ENCODE measurements around the gene KRTAP4-7.
A peak's percentile ranks its signal among the peaks of the same experiment; 100 is the strongest.
"Not testable (repeated sequence)": the region's sequence is repeated elsewhere in the genome, so short reads cannot be mapped to it uniquely, and the experiment has no call there.

KRTAP4-7 gene

DNA sequence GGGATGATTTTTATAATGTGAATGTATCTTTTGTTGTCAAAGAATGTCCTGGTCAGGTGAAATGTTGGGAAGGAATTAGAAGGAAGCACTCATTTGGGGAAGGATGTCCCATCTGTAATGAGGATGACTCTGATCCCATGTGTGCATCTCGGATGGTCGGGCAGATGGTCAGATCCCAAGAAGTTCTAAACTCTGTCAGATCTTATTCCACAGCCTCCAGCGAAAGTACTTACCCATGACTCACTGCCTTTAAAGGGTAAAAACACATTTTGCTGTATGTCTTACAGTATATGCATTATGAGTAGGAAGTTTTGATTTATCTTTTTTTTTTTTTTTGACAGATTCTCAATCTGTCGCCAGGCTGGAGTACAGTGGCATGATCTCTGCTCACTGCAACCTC lies 34.8 kb downstream of the KRTAP4-7 start:
- TF ChIP-seq POLR2AphosphoS5 (IDR thresholded peaks at IDR 0.05; ENCODE audit: borderline replicate concordance, low read depth, low read length) = no peak
- TF ChIP-seq FOXP2 (optimal IDR thresholded peaks at IDR 0.05; ENCODE audit: control extremely low read depth, extremely low read length, insufficient read depth) = no peak
- no peak for TF ChIP-seq EZH2 (IDR thresholded peaks at IDR 0.05)
- Histone ChIP-seq H3K4me3 (no peak overlapping the region), H3K9me3 (ENCODE audit: low read depth, low read length) (no peaks in the 10 kb centered on the region), H3K27ac (no peak overlapping the region), H3K9ac (ENCODE audit: insufficient read length) (no peak overlapping the region), H3K36me3 (ENCODE audit: insufficient read depth, low read length) (no peaks in the 10 kb centered on the region)
- no peak for DNase-seq (ENCODE audit: low read depth, low spot score)

DNA sequence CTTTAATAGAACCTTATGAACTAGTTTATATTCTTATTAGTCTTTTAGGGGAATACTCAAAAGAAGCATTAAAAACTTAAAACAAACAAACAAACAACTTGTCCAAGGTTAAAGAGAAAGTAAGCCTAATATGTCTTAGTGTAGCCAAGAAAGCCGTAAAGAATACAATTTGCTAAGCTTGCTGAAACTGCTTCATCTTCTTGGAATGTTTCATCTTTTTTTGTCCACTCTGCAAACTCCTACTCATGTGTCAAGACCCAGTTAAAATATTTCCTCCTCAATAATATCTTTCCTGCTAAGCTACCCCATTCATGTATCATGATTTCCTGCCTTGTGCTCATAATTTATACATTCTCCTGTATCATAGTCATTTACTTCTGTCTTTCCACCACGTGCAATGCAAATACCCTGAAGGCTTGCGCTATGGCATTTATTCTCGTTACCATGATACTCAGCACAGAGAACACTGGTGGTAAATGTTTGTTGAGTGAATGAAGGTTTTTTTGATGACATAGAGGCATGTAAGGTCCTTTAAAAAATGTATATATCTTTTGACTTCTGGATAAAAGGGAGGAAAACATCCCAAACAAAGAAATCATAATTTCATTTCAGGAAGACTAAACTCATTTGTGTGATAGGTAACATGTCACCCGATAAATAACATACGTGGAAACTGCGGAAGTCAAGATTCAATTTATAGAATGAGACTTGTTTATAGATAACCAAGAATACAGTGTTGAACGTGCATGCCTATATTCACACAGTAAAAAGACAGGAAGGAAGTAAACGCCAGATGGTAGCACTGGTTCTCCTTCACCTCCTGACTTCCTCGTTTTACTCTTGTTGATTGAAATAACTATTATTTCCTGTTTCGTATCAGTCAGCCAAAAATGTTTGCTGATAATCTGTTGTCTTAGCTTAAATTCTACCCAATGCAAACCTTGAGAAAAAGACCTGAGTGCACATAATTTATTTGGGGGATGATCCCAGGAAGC lies 36.0 kb downstream of the KRTAP4-7 start:
- H3K9me3 ChIP-seq (ENCODE audit: low read depth, low read length); H3K36me3 ChIP-seq (ENCODE audit: insufficient read depth, low read length); H3K9ac ChIP-seq (ENCODE audit: insufficient read length): not testable (repeated sequence)
- peak; percentile 86 for DNase-seq (ENCODE audit: low read depth, low spot score)
- peak overlapping the region; percentile 36; the same call in 1 of the 2 replicates for H3K4me3 ChIP-seq
- H3K27ac ChIP-seq = peak overlapping the region; percentile 91

DNA sequence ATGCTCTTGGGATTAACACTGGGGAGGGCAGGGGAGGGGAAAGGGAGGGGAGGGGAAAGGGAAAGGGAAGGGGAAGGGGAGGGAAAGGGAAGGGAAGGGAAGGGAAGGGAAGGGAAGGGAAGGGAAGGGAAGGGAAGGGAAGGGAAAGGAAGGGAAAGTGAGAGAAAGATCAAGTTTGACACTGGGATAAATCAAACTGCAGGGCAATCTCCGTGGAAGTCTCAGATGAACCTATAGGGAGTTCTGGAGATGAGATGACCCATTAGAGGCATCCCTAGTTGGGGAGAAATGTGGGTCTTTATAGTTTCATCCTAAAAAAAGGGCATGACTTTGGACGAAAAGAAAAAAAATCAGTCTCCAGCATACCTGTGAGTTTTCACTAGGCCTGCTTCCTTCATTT lies 37.8 kb downstream of the KRTAP4-7 start:
- Histone ChIP-seq H3K36me3 (ENCODE audit: insufficient read depth, low read length) (no peaks in the 10 kb centered on the region), H3K9ac (ENCODE audit: insufficient read length) (no peak overlapping the region), H3K4me3 (no peak overlapping the region), H3K9me3 (ENCODE audit: low read depth, low read length) (peaks cover 3% of the 10 kb centered on the region; the same call in 1 of the 2 replicates), H3K27ac (no peak overlapping the region)
- no peak for TF ChIP-seq EZH2 (IDR thresholded peaks at IDR 0.05)
- TF ChIP-seq FOXP2 (optimal IDR thresholded peaks at IDR 0.05; ENCODE audit: control extremely low read depth, extremely low read length, insufficient read depth) = no peak
- TF ChIP-seq POLR2AphosphoS5 (IDR thresholded peaks at IDR 0.05; ENCODE audit: borderline replicate concordance, low read depth, low read length) = no peak
- no peak for DNase-seq (ENCODE audit: low read depth, low spot score)

DNA sequence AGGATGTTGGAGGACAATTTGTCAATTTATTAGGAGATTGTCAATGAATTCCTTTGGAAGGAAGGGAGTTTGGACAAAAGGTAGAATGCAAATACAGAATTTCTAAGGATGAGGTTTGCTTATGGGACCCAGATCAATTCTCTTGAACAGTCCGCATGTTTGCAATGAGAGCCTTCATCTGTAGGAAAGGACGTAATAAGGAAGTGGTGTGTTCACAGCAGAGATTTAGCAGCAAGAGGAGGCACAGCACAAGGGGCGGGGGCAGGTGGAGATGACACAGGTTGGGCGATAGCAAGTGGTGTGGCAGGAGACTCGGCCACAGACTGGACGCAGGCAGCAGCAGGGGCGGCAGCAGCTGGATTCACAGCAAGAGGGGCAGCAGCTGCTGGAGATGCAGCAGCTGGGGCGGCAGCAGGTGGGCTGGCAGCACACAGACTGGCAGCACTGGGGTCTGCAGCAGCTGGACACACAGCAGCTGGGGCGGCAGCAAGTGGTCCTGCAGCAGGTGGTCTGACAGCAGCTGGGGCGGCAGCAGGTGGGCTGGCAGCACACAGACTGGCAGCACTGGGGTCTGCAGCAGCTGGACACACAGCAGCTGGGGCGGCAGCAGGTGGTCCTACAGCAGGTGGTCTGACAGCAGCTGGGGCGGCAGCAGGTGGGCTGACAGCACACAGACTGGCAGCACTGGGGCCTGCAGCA lies 39.5 kb downstream of the KRTAP4-7 start:
- H3K9me3 ChIP-seq (ENCODE audit: low read depth, low read length); H3K9ac ChIP-seq (ENCODE audit: insufficient read length); H3K27ac ChIP-seq; DNase-seq (ENCODE audit: low read depth, low spot score); H3K36me3 ChIP-seq (ENCODE audit: insufficient read depth, low read length); H3K4me3 ChIP-seq: not testable (repeated sequence)

DNA sequence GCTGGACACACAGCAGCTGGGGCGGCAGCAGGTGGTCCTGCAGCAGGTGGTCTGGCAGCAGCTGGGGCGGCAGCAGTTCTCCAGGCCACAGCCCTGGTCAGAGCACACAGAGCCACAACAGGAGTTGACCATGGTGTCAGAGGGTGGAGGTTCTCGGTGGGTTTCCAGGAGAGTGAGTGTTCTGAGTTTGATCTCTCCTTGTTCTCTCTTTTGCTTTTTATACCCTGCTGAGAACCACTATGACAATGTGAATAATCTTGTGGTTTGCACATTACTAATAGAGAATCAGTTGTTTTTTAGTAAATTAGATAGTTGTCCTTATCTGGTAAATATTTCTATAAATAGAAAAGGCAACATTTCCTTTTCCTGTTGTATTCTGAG lies 40.0 kb downstream of the KRTAP4-7 start, which contains the start of gene KRTAP4-12:
KRTAP4-12 (minus strand) TSS at position 192 of the 381 bp plus-strand sequence; CDS start at position 132, 60 bp downstream.
- H3K9ac ChIP-seq (ENCODE audit: insufficient read length); H3K4me3 ChIP-seq; H3K9me3 ChIP-seq (ENCODE audit: low read depth, low read length); H3K36me3 ChIP-seq (ENCODE audit: insufficient read depth, low read length); H3K27ac ChIP-seq; DNase-seq (ENCODE audit: low read depth, low spot score): not testable (repeated sequence)

DNA sequence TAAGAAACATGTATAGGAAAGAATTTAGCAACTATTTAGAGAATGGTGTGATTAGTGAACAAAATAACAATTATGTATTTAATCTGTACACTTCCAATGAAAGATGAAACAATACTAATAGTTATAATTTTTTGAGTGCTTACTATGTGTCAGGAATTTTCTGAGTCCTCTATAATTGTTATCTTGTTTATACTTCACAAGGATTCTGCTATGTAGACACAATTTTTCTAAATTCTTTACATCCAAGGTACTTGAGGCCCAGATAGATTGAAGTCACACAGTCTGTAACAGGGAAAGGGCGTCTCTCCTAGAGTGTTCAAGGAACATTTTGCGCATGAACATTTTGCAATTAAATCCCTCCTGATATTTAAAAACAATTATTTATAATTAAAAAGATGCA lies 41.1 kb downstream of the KRTAP4-7 start:
- DNase-seq (ENCODE audit: low read depth, low spot score) = no peak
- H3K27ac ChIP-seq = no peak overlapping the region
- H3K36me3 ChIP-seq (ENCODE audit: insufficient read depth, low read length) = no peaks in the 10 kb centered on the region
- H3K9me3 ChIP-seq (ENCODE audit: low read depth, low read length) = peaks cover 3% of the 10 kb centered on the region; the same call in 1 of the 2 replicates
- H3K4me3 ChIP-seq = no peak overlapping the region
- no peak for TF ChIP-seq FOXP2 (optimal IDR thresholded peaks at IDR 0.05; ENCODE audit: control extremely low read depth, extremely low read length, insufficient read depth)
- TF ChIP-seq EZH2 (IDR thresholded peaks at IDR 0.05) = no peak
- TF ChIP-seq POLR2AphosphoS5 (IDR thresholded peaks at IDR 0.05; ENCODE audit: borderline replicate concordance, low read depth, low read length) = no peak
- H3K9ac ChIP-seq (ENCODE audit: insufficient read length) = no peak overlapping the region

DNA sequence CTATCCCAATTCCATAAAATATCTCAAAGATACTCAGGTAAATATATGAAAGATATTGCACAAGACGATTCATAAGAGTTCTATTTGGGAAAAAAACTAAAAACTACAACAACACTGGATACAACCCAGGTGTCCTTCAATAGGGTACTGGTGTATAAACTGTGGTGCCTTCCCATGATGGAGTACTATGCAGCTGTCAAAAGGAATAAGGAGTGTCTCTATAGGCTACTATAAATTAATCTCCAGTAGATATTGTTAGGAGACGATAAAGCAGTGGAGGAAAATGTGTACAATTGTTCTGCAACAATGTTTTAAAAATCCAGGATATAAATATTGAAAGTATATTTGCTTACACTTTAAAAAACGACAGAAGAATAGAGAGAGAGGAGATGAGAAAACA lies 42.5 kb downstream of the KRTAP4-7 start:
- TF ChIP-seq EZH2 (IDR thresholded peaks at IDR 0.05) (no peak), FOXP2 (optimal IDR thresholded peaks at IDR 0.05; ENCODE audit: control extremely low read depth, extremely low read length, insufficient read depth) (no peak), POLR2AphosphoS5 (IDR thresholded peaks at IDR 0.05; ENCODE audit: borderline replicate concordance, low read depth, low read length) (no peak)
- Histone ChIP-seq H3K4me3 (no peak overlapping the region), H3K9ac (ENCODE audit: insufficient read length) (no peak overlapping the region), H3K27ac (no peak overlapping the region), H3K36me3 (ENCODE audit: insufficient read depth, low read length) (no peaks in the 10 kb centered on the region), H3K9me3 (ENCODE audit: low read depth, low read length) (peaks cover 3% of the 10 kb centered on the region; the same call in 1 of the 2 replicates)
- DNase-seq (ENCODE audit: low read depth, low spot score) = no peak

DNA sequence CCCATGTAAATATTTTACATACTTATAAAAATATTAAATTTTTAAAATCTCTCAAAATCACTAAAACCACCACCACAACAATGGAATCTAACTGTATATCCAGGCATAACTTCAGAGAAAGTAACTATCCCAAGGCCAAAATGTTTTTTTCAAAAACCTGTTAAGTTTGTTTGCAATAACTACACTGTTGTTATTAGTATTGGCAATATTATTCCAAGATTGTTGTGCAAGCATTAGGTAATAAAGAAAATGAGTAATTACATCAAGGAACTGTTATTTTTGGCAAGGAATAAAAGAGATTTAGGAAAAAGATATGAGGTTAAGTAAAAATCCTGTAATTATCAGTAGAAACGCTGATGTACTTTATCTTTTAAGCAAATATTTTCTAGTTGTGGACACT lies 43.4 kb downstream of the KRTAP4-7 start:
- TF ChIP-seq POLR2AphosphoS5 (IDR thresholded peaks at IDR 0.05; ENCODE audit: borderline replicate concordance, low read depth, low read length) (no peak), FOXP2 (optimal IDR thresholded peaks at IDR 0.05; ENCODE audit: control extremely low read depth, extremely low read length, insufficient read depth) (no peak), EZH2 (IDR thresholded peaks at IDR 0.05) (no peak)
- H3K27ac ChIP-seq = no peak overlapping the region
- H3K9me3 ChIP-seq (ENCODE audit: low read depth, low read length) = peaks cover 3% of the 10 kb centered on the region; the same call in 1 of the 2 replicates
- no peak overlapping the region for H3K4me3 ChIP-seq
- no peak overlapping the region for H3K9ac ChIP-seq (ENCODE audit: insufficient read length)
- DNase-seq (ENCODE audit: low read depth, low spot score) = no peak
- H3K36me3 ChIP-seq (ENCODE audit: insufficient read depth, low read length) = no peaks in the 10 kb centered on the region
